ENCODE measurements around the gene TMEM11. TPM values are rescaled to one million over a fixed set of nuclear protein-coding genes. Genes with fewer than 3 reads are reported as not detected.

TMEM11 gene
- total and polyA plus RNA-seq, 2 donors = 19.7 to 23.3 TPM

DNA sequence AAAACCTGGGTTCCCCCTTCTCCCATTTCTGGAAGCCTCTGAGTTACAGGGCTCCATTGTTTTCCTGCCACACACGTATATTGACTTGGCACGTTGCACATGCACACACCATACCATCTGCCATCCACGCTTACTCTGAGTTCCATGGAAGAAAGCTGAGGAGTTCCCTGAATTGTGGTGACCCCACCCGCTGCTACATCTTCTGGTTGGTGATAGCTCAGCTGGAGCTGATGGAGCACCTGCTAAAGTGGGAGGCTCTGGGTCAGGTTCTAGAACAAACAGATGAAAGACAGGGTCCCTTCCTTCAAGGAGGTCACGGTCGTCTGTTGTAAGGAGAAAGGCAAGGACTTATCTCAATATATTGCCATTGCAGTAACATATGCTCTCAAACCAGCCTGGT lies 41.1 kb downstream of the TMEM11 start:
- Histone ChIP-seq H3K4me3 (ENCODE audit: low read length in 2 of 2) (no peak overlapping the region), H3K27ac (ENCODE audit: low read depth in 1 of 2, low read length in 1 of 2) (no peak overlapping the region), H3K27me3 (ENCODE audit: control insufficient read depth in 2 of 2, insufficient read depth in 1 of 2, low read length in 1 of 2) (no peaks in the 10 kb centered on the region), H3K36me3 (ENCODE audit: control insufficient read depth in 2 of 2, insufficient read depth in 2 of 2, low read length in 1 of 2) (peaks cover 4 to 27% of the 10 kb centered on the region in 2 donors), H3K9me3 (ENCODE audit: control insufficient read depth in 2 of 2, insufficient read depth in 1 of 2, low read length in 1 of 2) (no peaks in the 10 kb centered on the region), H3K4me1 (ENCODE audit: control insufficient read depth in 2 of 2, insufficient read depth in 2 of 2, low read length in 2 of 2) (no peaks in the 10 kb centered on the region)
- WGBS = 98% methylated on average over 6 of the region's 6 CpGs
- DNase-seq (ENCODE audit: low read depth in 6 of 9, low spot score in 9 of 9) = no peak

- H3K36me3 ChIP-seq (ENCODE audit: control insufficient read depth in 2 of 2, insufficient read depth in 2 of 2, low read length in 1 of 2) = peaks cover 4 to 27% of the 10 kb centered on the region in 2 donors
- no peak overlapping the region for H3K4me3 ChIP-seq (ENCODE audit: low read length in 2 of 2)
- no peaks in the 10 kb centered on the region for H3K9me3 ChIP-seq (ENCODE audit: control insufficient read depth in 2 of 2, insufficient read depth in 1 of 2, low read length in 1 of 2)
- WGBS = 96% methylated on average over 17 of the region's 17 CpGs
- no peak overlapping the region for H3K27ac ChIP-seq (ENCODE audit: low read depth in 1 of 2, low read length in 1 of 2)
- DNase-seq (ENCODE audit: low read depth in 6 of 9, low spot score in 9 of 9) = no peak
- H3K4me1 ChIP-seq (ENCODE audit: control insufficient read depth in 2 of 2, insufficient read depth in 2 of 2, low read length in 2 of 2) = no peaks in the 10 kb centered on the region
- H3K27me3 ChIP-seq (ENCODE audit: control insufficient read depth in 2 of 2, insufficient read depth in 1 of 2, low read length in 1 of 2) = no peaks in the 10 kb centered on the region
These were observed 41.9 kb downstream of the TMEM11 start for GRCh38 chr17:21171970-21172510.

GRCh38 chr17:21171309-21171922 lies 42.5 kb downstream of the TMEM11 start:
- 95% methylated on average over 12 of the region's 12 CpGs for WGBS
- Histone ChIP-seq H3K9me3 (ENCODE audit: control insufficient read depth in 2 of 2, insufficient read depth in 1 of 2, low read length in 1 of 2) (no peaks in the 10 kb centered on the region), H3K27me3 (ENCODE audit: control insufficient read depth in 2 of 2, insufficient read depth in 1 of 2, low read length in 1 of 2) (no peaks in the 10 kb centered on the region), H3K4me3 (ENCODE audit: low read length in 2 of 2) (no peak overlapping the region), H3K36me3 (ENCODE audit: control insufficient read depth in 2 of 2, insufficient read depth in 2 of 2, low read length in 1 of 2) (peaks cover 4 to 27% of the 10 kb centered on the region in 2 donors), H3K27ac (ENCODE audit: low read depth in 1 of 2, low read length in 1 of 2) (no peak overlapping the region), H3K4me1 (ENCODE audit: control insufficient read depth in 2 of 2, insufficient read depth in 2 of 2, low read length in 2 of 2) (no peaks in the 10 kb centered on the region)
- no peak for DNase-seq (ENCODE audit: low read depth in 6 of 9, low spot score in 9 of 9)

DNA sequence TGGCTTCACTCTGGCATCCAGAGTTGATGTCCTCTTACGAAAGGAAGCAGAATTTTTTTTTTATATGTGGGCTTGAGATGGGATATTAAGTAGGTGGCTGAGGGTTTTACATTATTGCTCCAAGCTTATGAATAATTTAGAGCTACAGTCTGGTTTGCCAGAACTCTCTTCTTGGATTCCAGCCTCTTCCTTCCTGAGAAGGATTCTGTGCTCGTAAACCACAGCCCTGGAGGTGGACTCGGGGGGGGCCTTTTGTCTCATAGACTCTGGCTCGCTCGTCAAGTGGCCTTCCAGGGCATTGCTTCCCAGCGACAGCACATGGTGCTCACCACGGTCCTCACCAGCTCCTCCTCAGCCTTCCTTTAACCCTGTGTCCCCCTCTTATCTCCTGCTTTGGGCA lies 43.2 kb downstream of the TMEM11 start:
- H3K4me3 ChIP-seq (ENCODE audit: low read length in 2 of 2) = no peak overlapping the region
- H3K4me1 ChIP-seq (ENCODE audit: control insufficient read depth in 2 of 2, insufficient read depth in 2 of 2, low read length in 2 of 2) = no peaks in the 10 kb centered on the region
- no peaks in the 10 kb centered on the region for H3K9me3 ChIP-seq (ENCODE audit: control insufficient read depth in 2 of 2, insufficient read depth in 1 of 2, low read length in 1 of 2)
- no peaks in the 10 kb centered on the region for H3K27me3 ChIP-seq (ENCODE audit: control insufficient read depth in 2 of 2, insufficient read depth in 1 of 2, low read length in 1 of 2)
- H3K27ac ChIP-seq (ENCODE audit: low read depth in 1 of 2, low read length in 1 of 2) = no peak overlapping the region
- DNase-seq (ENCODE audit: low read depth in 6 of 9, low spot score in 9 of 9) = no peak
- 90% methylated on average over 7 of the region's 7 CpGs for WGBS
- peaks cover 4 to 27% of the 10 kb centered on the region in 2 donors for H3K36me3 ChIP-seq (ENCODE audit: control insufficient read depth in 2 of 2, insufficient read depth in 2 of 2, low read length in 1 of 2)

DNA sequence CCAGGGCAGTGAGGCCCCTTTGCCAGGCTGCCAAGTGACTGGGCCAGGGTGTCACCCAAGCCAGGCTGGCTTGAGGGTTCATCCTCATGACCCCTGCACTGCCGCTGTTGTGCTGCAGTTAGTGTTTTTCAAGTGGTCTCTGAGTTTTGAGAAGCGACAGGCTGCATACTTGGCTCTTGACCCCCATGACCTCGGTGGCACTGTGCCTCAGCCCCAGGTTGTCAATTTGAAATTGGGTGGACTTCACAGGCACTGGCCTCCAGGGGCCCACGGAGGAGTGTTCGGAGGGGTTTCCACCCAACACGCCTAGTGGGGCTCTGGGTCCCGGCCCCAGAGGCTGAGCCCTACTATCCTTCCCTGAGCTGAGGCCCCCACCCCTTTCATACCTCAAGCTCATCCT lies 44.5 kb downstream of the TMEM11 start:
- Histone ChIP-seq H3K36me3 (ENCODE audit: control insufficient read depth in 2 of 2, insufficient read depth in 2 of 2, low read length in 1 of 2) (peaks cover 4 to 22% of the 10 kb centered on the region in 2 donors), H3K27ac (ENCODE audit: low read depth in 1 of 2, low read length in 1 of 2) (no peak overlapping the region), H3K4me1 (ENCODE audit: control insufficient read depth in 2 of 2, insufficient read depth in 2 of 2, low read length in 2 of 2) (no peaks in the 10 kb centered on the region), H3K9me3 (ENCODE audit: control insufficient read depth in 2 of 2, insufficient read depth in 1 of 2, low read length in 1 of 2) (no peaks in the 10 kb centered on the region), H3K4me3 (ENCODE audit: low read length in 2 of 2) (no peak overlapping the region), H3K27me3 (ENCODE audit: control insufficient read depth in 2 of 2, insufficient read depth in 1 of 2, low read length in 1 of 2) (no peaks in the 10 kb centered on the region)
- DNase-seq (ENCODE audit: low read depth in 6 of 9, low spot score in 9 of 9) = no peak
- WGBS = 97% methylated on average over 7 of the region's 7 CpGs

GRCh38 chr17:21168555-21168865 lies 45.5 kb downstream of the TMEM11 start:
- no peaks in the 10 kb centered on the region for H3K9me3 ChIP-seq (ENCODE audit: control insufficient read depth in 2 of 2, insufficient read depth in 1 of 2, low read length in 1 of 2)
- H3K4me1 ChIP-seq (ENCODE audit: control insufficient read depth in 2 of 2, insufficient read depth in 2 of 2, low read length in 2 of 2) = no peaks in the 10 kb centered on the region
- no peaks in the 10 kb centered on the region for H3K27me3 ChIP-seq (ENCODE audit: control insufficient read depth in 2 of 2, insufficient read depth in 1 of 2, low read length in 1 of 2)
- peaks cover 0 to 15% of the 10 kb centered on the region in 2 donors for H3K36me3 ChIP-seq (ENCODE audit: control insufficient read depth in 2 of 2, insufficient read depth in 2 of 2, low read length in 1 of 2)
- 97% methylated on average over 12 of the region's 12 CpGs for WGBS
- no peak for DNase-seq (ENCODE audit: low read depth in 6 of 9, low spot score in 9 of 9)
- H3K4me3 ChIP-seq (ENCODE audit: low read length in 2 of 2) = no peak overlapping the region
- H3K27ac ChIP-seq (ENCODE audit: low read depth in 1 of 2, low read length in 1 of 2) = no peak overlapping the region

- no peak for DNase-seq (ENCODE audit: low read depth in 6 of 9, low spot score in 9 of 9)
- no peaks in the 10 kb centered on the region for H3K4me1 ChIP-seq (ENCODE audit: control insufficient read depth in 2 of 2, insufficient read depth in 2 of 2, low read length in 2 of 2)
- H3K27ac ChIP-seq (ENCODE audit: low read depth in 1 of 2, low read length in 1 of 2) = no peak overlapping the region
- H3K9me3 ChIP-seq (ENCODE audit: control insufficient read depth in 2 of 2, insufficient read depth in 1 of 2, low read length in 1 of 2) = no peaks in the 10 kb centered on the region
- 96% methylated on average over 5 of the region's 5 CpGs for WGBS
- H3K27me3 ChIP-seq (ENCODE audit: control insufficient read depth in 2 of 2, insufficient read depth in 1 of 2, low read length in 1 of 2) = no peaks in the 10 kb centered on the region
- H3K36me3 ChIP-seq (ENCODE audit: control insufficient read depth in 2 of 2, insufficient read depth in 2 of 2, low read length in 1 of 2) = peaks cover 0 to 3% of the 10 kb centered on the region in 2 donors
- H3K4me3 ChIP-seq (ENCODE audit: low read length in 2 of 2) = no peak overlapping the region
These were observed 46.7 kb downstream of the TMEM11 start for GRCh38 chr17:21167303-21167702.

DNA sequence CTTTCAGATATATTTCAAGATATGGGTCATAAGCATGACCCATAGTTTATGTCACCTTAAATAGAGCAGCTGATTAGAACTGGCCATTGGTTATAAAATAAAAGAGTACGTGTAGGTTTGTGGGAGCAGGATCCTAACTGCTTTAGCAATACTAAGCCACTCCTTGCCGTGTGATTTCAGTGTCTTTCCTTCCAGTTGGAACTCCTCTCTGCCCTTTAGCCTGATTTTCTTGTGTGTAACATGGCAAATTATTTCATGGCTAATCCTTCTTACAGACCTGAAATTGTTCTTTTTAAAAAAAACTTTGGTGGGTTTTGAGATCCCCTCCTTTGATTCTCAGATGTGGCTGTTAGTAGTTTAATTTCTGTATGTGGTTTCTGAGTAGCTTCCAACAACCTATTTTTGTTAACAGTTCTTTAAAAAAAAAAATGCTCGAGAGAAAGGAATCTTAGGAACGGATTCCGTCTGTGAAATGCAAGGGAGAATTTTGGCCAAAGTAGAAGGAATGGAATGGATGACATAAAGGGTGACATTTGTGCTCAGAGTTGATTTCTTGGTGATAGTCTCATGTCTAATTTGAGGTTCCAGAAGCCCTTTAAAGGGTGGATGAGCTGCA lies 47.3 kb downstream of the TMEM11 start:
- no peak for DNase-seq (ENCODE audit: low read depth in 6 of 9, low spot score in 9 of 9)
- no peaks in the 10 kb centered on the region for H3K4me1 ChIP-seq (ENCODE audit: control insufficient read depth in 2 of 2, insufficient read depth in 2 of 2, low read length in 2 of 2)
- 95% methylated on average over 5 of the region's 5 CpGs for WGBS

GRCh38 chr17:21165922-21166594 lies 47.9 kb downstream of the TMEM11 start:
- no peaks in the 10 kb centered on the region for H3K9me3 ChIP-seq (ENCODE audit: control insufficient read depth in 2 of 2, insufficient read depth in 1 of 2, low read length in 1 of 2)
- H3K36me3 ChIP-seq (ENCODE audit: control insufficient read depth in 2 of 2, insufficient read depth in 2 of 2, low read length in 1 of 2) = no peaks in the 10 kb centered on the region
- no peaks in the 10 kb centered on the region for H3K4me1 ChIP-seq (ENCODE audit: control insufficient read depth in 2 of 2, insufficient read depth in 2 of 2, low read length in 2 of 2)
- H3K27me3 ChIP-seq (ENCODE audit: control insufficient read depth in 2 of 2, insufficient read depth in 1 of 2, low read length in 1 of 2) = no peaks in the 10 kb centered on the region
- no peak overlapping the region for H3K27ac ChIP-seq (ENCODE audit: low read depth in 1 of 2, low read length in 1 of 2)
- no peak overlapping the region for H3K4me3 ChIP-seq (ENCODE audit: low read length in 2 of 2)
- DNase-seq (ENCODE audit: low read depth in 6 of 9, low spot score in 9 of 9) = no peak
- WGBS = 96% methylated on average over 11 of the region's 11 CpGs

More for the DNA sequence above, 47.3 kb downstream of the TMEM11 start:
- Histone ChIP-seq H3K27ac (ENCODE audit: low read depth in 1 of 2, low read length in 1 of 2) (no peak overlapping the region), H3K4me3 (ENCODE audit: low read length in 2 of 2) (no peak overlapping the region), H3K9me3 (ENCODE audit: control insufficient read depth in 2 of 2, insufficient read depth in 1 of 2, low read length in 1 of 2) (no peaks in the 10 kb centered on the region), H3K36me3 (ENCODE audit: control insufficient read depth in 2 of 2, insufficient read depth in 2 of 2, low read length in 1 of 2) (no peaks in the 10 kb centered on the region), H3K27me3 (ENCODE audit: control insufficient read depth in 2 of 2, insufficient read depth in 1 of 2, low read length in 1 of 2) (no peaks in the 10 kb centered on the region)

Measured in thymus (tissue), 11 donors.